HCT116 (cell line): ENCODE data around the gene ST8SIA2. TPM values are rescaled to one million over a fixed set of nuclear protein-coding genes. Genes with fewer than 3 reads are reported as not detected.

ENCODE experiments used
- ATAC-seq: fragments of 200-7000 bp; cut with Tn5 transposase; 2 replicates; pipeline ENCODE4 v1.9.1; 2020; ENCODE audit warnings: mild to moderate bottlenecking, moderate library complexity
- BruUV-seq: library from RNA; stranded (reverse); fragments of 400-500 nt; replicated peaks from 2 replicates; lab custom pipeline; 2021; lab: Mats Ljungman, UMichigan
- CTCF ChIA-PET: fragments of 300-600 bp; sonication (Branson Sonifier 250); formaldehyde crosslinking; loops from one replicate; lab custom pipeline; 2021; ENCODE audit warnings: antibody characterized with exemption; lab: Charles Lee
- POLR2A ChIA-PET: fragments of 300-600, 350-600 bp; sonication (Branson Sonifier 250); formaldehyde crosslinking; loops from one replicate; lab custom pipeline; 2021; ENCODE audit warnings: antibody characterized with exemption; lab: Charles Lee
- RAD21 ChIA-PET, 2 experiments: fragments of 300-600 bp; sonication (Branson Sonifier 250); formaldehyde crosslinking; loops; one replicate each; lab custom pipeline; 2023; ENCODE audit warnings: low total read pairs in 2 of 2; ENCODE audit not compliant: uncharacterized antibody in 2 of 2, unreplicated experiment in 2 of 2, low non-redundant PET in 1 of 2; lab: Charles Lee
- DNase-seq: peaks from one replicate; pipeline ENCODE4 v3.0.0-alpha.2; 2010; ENCODE audit warnings: low read depth, low spot score
- H2AFZ ChIP-seq: fragments of 200-600 bp; shearing (Covaris generic), sonication (generic); 2 replicates; pipeline ENCODE4 v1.6.1; 2017; ENCODE audit warnings: low read depth, mixed run types, mixed read lengths, antibody characterized with exemption, low read length; ENCODE audit not compliant: poor library complexity, severe bottlenecking
- H3K27ac ChIP-seq: 2 replicates; pipeline ENCODE4 v1.5.1; 2012; ENCODE audit warnings: low read depth, low read length
- H3K27me3 ChIP-seq: fragments of 200-600 bp; sonication (generic); 2 replicates; pipeline ENCODE4 v1.6.1; 2016; ENCODE audit warnings: mixed run types, low read length, mixed read lengths; ENCODE audit not compliant: insufficient read depth
- H3K36me3 ChIP-seq, 2 experiments: fragments of 200-500 bp in 1 of 2; fragments of 200-600 bp in 1 of 2; sonication (Bioruptor generic) in 1 of 2; sonication (generic) in 1 of 2; 2 replicates each; pipeline versions ENCODE4 v1.5.1 to v1.6.1; 2014 to 2016; ENCODE audit warnings: low read length in 2 of 2, inconsistent platforms in 1 of 2, mixed read lengths in 1 of 2, mixed run types in 1 of 2; ENCODE audit not compliant: insufficient read depth in 2 of 2, control insufficient read depth in 1 of 2
- H3K4me1 ChIP-seq, 2 experiments: fragments of 200-600 bp in 1 of 2; sonication (generic) in 1 of 2; 2 replicates each; pipeline versions ENCODE4 v1.5.1 to v1.6.1; 2012 to 2017; ENCODE audit warnings: low read length in 2 of 2, inconsistent platforms in 1 of 2, mild to moderate bottlenecking in 1 of 2, mixed read lengths in 1 of 2, mixed run types in 1 of 2, moderate library complexity in 1 of 2; ENCODE audit not compliant: insufficient read depth in 2 of 2, control insufficient read depth in 1 of 2
- H3K4me2 ChIP-seq: fragments of 200-600 bp; sonication (generic); 2 replicates; pipeline ENCODE4 v1.6.1; 2017; ENCODE audit warnings: mixed run types, low read length, mixed read lengths
- H3K4me3 ChIP-seq, 2 experiments: fragments of 200-600 bp in 1 of 2; sonication (generic) in 1 of 2; replicated peaks in 1 of 2; 2 replicates each; pipeline ENCODE4 v1.5.1; 2011 to 2016; ENCODE audit warnings: low read length in 2 of 2, control low read depth in 1 of 2, low read depth in 1 of 2, mild to moderate bottlenecking in 1 of 2, mixed read lengths in 1 of 2, mixed run types in 1 of 2
- H3K79me2 ChIP-seq: fragments of 200-600 bp; sonication (generic); 2 replicates; pipeline ENCODE4 v1.6.1; 2017; ENCODE audit warnings: mild to moderate bottlenecking, mixed run types, low read length, moderate library complexity, mixed read lengths; ENCODE audit not compliant: insufficient read depth
- H3K9ac ChIP-seq: fragments of 200-600 bp; sonication (generic); 2 replicates; pipeline ENCODE4 v1.6.1; 2016; ENCODE audit warnings: low read length, mixed read lengths
- H3K9me2 ChIP-seq: fragments of 200-600 bp; sonication (generic), shearing (Covaris generic); 2 replicates; pipeline ENCODE4 v1.6.1; 2017; ENCODE audit warnings: mixed run types, mild to moderate bottlenecking, moderate library complexity; ENCODE audit not compliant: insufficient read depth
- H3K9me3 ChIP-seq, 2 experiments: fragments of 200-500 bp in 1 of 2; fragments of 200-600 bp in 1 of 2; sonication (Bioruptor generic) in 1 of 2; sonication (generic) in 1 of 2; 2 replicates each; pipeline ENCODE4 v1.6.1; 2014 to 2017; ENCODE audit warnings: low read length in 2 of 2, mixed read lengths in 2 of 2, inconsistent platforms in 1 of 2, low read depth in 1 of 2, mild to moderate bottlenecking in 1 of 2, mixed run types in 1 of 2, moderate library complexity in 1 of 2; ENCODE audit not compliant: control insufficient read depth in 1 of 2, insufficient read depth in 1 of 2
- H4K20me1 ChIP-seq: fragments of 200-600 bp; sonication (generic), shearing (Covaris generic); 2 replicates; pipeline ENCODE4 v1.6.1; 2017; ENCODE audit warnings: mixed run types, mild to moderate bottlenecking, moderate library complexity; ENCODE audit not compliant: insufficient read depth
- ATF3 ChIP-seq: IDR thresholded peaks from 2 replicates; pipeline ENCODE4 v1.6.1; 2012
- CEBPB ChIP-seq: IDR thresholded peaks from 2 replicates; pipeline ENCODE4 v1.6.1; 2012; ENCODE audit warnings: low read depth
- ELF1 ChIP-seq: IDR thresholded peaks from 2 replicates; pipeline ENCODE4 v1.6.1; 2012; ENCODE audit warnings: low read depth, borderline replicate concordance
- EZH2 ChIP-seq: fragments of 200-600 bp; sonication (generic); IDR thresholded peaks from 2 replicates; pipeline ENCODE4 v1.6.1; 2017; ENCODE audit warnings: antibody characterized with exemption, mixed run types
- EZH2phosphoT487 ChIP-seq: fragments of 200-600 bp; IDR thresholded peaks from 2 replicates; pipeline ENCODE4 v1.6.1; 2018; ENCODE audit warnings: antibody characterized with exemption, borderline replicate concordance
- FOSL1 ChIP-seq: IDR thresholded peaks from 2 replicates; pipeline ENCODE4 v1.6.1; 2012; ENCODE audit warnings: low read depth
- JUND ChIP-seq: IDR thresholded peaks from 2 replicates; pipeline ENCODE4 v1.6.1; 2012
- MAX ChIP-seq: IDR thresholded peaks from 2 replicates; pipeline ENCODE4 v1.6.1; 2012
- POLR2A ChIP-seq: IDR thresholded peaks from 2 replicates; pipeline ENCODE4 v1.7.0; 2011; ENCODE audit warnings: borderline replicate concordance; ENCODE audit not compliant: insufficient read depth, insufficient read length; ENCODE audit errors: extremely low read depth
- POLR2AphosphoS5 ChIP-seq: IDR thresholded peaks from 2 replicates; pipeline ENCODE4 v1.6.1; 2011; ENCODE audit warnings: mild to moderate bottlenecking, low read depth, low read length, moderate library complexity
- RAD21 ChIP-seq: IDR thresholded peaks from 2 replicates; pipeline ENCODE4 v1.6.1; 2012; ENCODE audit warnings: low read depth, mild to moderate bottlenecking
- SIN3A ChIP-seq: IDR thresholded peaks from 2 replicates; pipeline ENCODE4 v1.6.1; 2012; ENCODE audit warnings: low read depth
- SP1 ChIP-seq: IDR thresholded peaks from 2 replicates; pipeline ENCODE4 v1.6.1; 2012; ENCODE audit warnings: low read depth
- SRF ChIP-seq: IDR thresholded peaks from 2 replicates; pipeline ENCODE4 v1.6.1; 2012; ENCODE audit warnings: low read depth
- YY1 ChIP-seq: IDR thresholded peaks from 2 replicates; pipeline ENCODE4 v1.6.1; 2011; ENCODE audit warnings: low read length, low read depth, moderate library complexity, mild to moderate bottlenecking; ENCODE audit not compliant: insufficient replicate concordance; ENCODE audit errors: extremely low read depth
- ZFX ChIP-seq: fragments of 450-650 bp; IDR thresholded peaks from 2 replicates; pipeline ENCODE4 v1.6.1; 2017
- intact Hi-C: fragments of 100-400 bp; cut with micrococcal nuclease; formaldehyde crosslinking; loops from 2 replicates; pipeline ENCODE4 v1.10.0; 2022
- total RNA-seq: library from RNA; stranded (reverse); gene quantifications from one replicate; pipeline ENCODE4 v1.2.1, GENCODE V29; 2021; ENCODE audit not compliant: unreplicated experiment
- TF ChIP-seq, protein P1 (sequence below): IDR thresholded peaks from 2 replicates; pipeline ENCODE4 v1.6.1; 2011; ENCODE audit warnings: mild to moderate bottlenecking, low read length, moderate library complexity; ENCODE audit not compliant: insufficient replicate concordance; ENCODE audit errors: extremely low read depth

ST8SIA2 gene
- total RNA-seq, 1 experiment from 2014 or later = not detected

GRCh38 chr15:92409521-92409920, 15.8 kb downstream of the ST8SIA2 start:
- H3K4me1 ChIP-seq = no peaks in the 10 kb centered on the region
- TF ChIP-seq SIN3A (no peak), POLR2AphosphoS5 (no peak), SP1 (no peak), MAX (no peak), ZFX (no peak), YY1 (no peak), JUND (no peak)
- H2AFZ ChIP-seq = no peak overlapping the region
- BruUV-seq = no TSS peak
- H3K79me2 ChIP-seq = no peaks in the 10 kb centered on the region
- CTCF ChIA-PET = no interaction called here
- RAD21 ChIA-PET = no interaction called here
- no peaks in the 10 kb centered on the region for H3K9me3 ChIP-seq
- no peak overlapping the region for H3K9ac ChIP-seq
- H4K20me1 ChIP-seq = no peaks in the 10 kb centered on the region
- no peak for DNase-seq
- H3K9me2 ChIP-seq = no peaks in the 10 kb centered on the region
- ATAC-seq = no peak
- H3K4me3 ChIP-seq = no peak overlapping the region
- POLR2A ChIA-PET = no interaction called here
- no peak overlapping the region for H3K4me2 ChIP-seq
- intact Hi-C loops = no loop called here
- no peaks in the 10 kb centered on the region for H3K36me3 ChIP-seq
- peaks cover 29% of the 10 kb centered on the region for H3K27me3 ChIP-seq
- no peak overlapping the region for H3K27ac ChIP-seq

- ATAC-seq (no peak), DNase-seq (no peak)
- Histone ChIP-seq H3K9ac (no peak overlapping the region), H2AFZ (no peak overlapping the region), H3K9me2 (no peaks in the 10 kb centered on the region), H4K20me1 (no peaks in the 10 kb centered on the region), H3K4me3 (no peak overlapping the region), H3K4me1 (no peaks in the 10 kb centered on the region), H3K27ac (no peak overlapping the region), H3K27me3 (peaks cover 37% of the 10 kb centered on the region), H3K36me3 (no peaks in the 10 kb centered on the region), H3K4me2 (no peak overlapping the region)
- CTCF ChIA-PET = no interaction called here
- intact Hi-C loops = no loop called here
- RAD21 ChIA-PET = no interaction called here
- POLR2A ChIA-PET = no interaction called here
- BruUV-seq = no TSS peak
- no peak for TF ChIP-seq SP1
- no peak for TF ChIP-seq POLR2AphosphoS5
- no peak for TF ChIP-seq JUND
- TF ChIP-seq, protein P1, sequence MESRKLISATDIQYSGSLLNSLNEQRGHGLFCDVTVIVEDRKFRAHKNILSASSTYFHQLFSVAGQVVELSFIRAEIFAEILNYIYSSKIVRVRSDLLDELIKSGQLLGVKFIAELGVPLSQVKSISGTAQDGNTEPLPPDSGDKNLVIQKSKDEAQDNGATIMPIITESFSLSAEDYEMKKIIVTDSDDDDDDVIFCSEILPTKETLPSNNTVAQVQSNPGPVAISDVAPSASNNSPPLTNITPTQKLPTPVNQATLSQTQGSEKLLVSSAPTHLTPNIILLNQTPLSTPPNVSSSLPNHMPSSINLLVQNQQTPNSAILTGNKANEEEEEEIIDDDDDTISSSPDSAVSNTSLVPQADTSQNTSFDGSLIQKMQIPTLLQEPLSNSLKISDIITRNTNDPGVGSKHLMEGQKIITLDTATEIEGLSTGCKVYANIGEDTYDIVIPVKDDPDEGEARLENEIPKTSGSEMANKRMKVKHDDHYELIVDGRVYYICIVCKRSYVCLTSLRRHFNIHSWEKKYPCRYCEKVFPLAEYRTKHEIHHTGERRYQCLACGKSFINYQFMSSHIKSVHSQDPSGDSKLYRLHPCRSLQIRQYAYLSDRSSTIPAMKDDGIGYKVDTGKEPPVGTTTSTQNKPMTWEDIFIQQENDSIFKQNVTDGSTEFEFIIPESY = no peak
- no peak for TF ChIP-seq ELF1
- TF ChIP-seq MAX = no peak
- TF ChIP-seq RAD21 = no peak
- no peak for TF ChIP-seq CEBPB
- no peak for TF ChIP-seq POLR2A
- TF ChIP-seq EZH2phosphoT487 = no peak
- no peak for TF ChIP-seq FOSL1
- TF ChIP-seq ZFX = no peak
- no peak for TF ChIP-seq SRF
- no peak for TF ChIP-seq EZH2
- no peak for TF ChIP-seq YY1
- TF ChIP-seq SIN3A = no peak
- TF ChIP-seq ATF3 = no peak
- TF ChIP-seq, all 23 proteins: peak for 0
- Histone ChIP-seq H3K79me2 (no peaks in the 10 kb centered on the region), H3K9me3 (no peaks in the 10 kb centered on the region)
Measured at GRCh38 chr15:92410537-92410936, 16.9 kb downstream of the ST8SIA2 start.
